ENCODE results near the gene POLG.

Gene POLG

GRCh38 chr15:89370120-89370977, 35.7 kb upstream of the POLG start:
- DNase-seq, result no peak

- no peak for DNase-seq
Measured at GRCh38 chr15:89369341-89369947, 34.8 kb upstream of the POLG start.

GRCh38 chr15:89368566-89369223, 34.1 kb upstream of the POLG start:
- DNase-seq, result no peak

GRCh38 chr15:89367485-89368451, 33.1 kb upstream of the POLG start:
- no peak for DNase-seq

- no peak for DNase-seq
Measured at GRCh38 chr15:89366656-89367393, 32.2 kb upstream of the POLG start.

- no peak for DNase-seq
Measured at GRCh38 chr15:89365462-89366065, 30.9 kb upstream of the POLG start.

GRCh38 chr15:89364741-89365450, 30.3 kb upstream of the POLG start:
- DNase-seq, result no peak

GRCh38 chr15:89364341-89364740, 29.7 kb upstream of the POLG start:
- DNase-seq, result no peak

GRCh38 chr15:89363770-89364169, 29.1 kb upstream of the POLG start:
- no peak for DNase-seq

GRCh38 chr15:89363133-89363532, 28.5 kb upstream of the POLG start:
- no peak for DNase-seq

GRCh38 chr15:89362203-89363101, 27.8 kb upstream of the POLG start:
- DNase-seq, result no peak

- DNase-seq, result peak; percentile 2 to 57 (median 36)
Measured at GRCh38 chr15:89361451-89362202, 27.0 kb upstream of the POLG start.

GRCh38 chr15:89360294-89360971, 25.8 kb upstream of the POLG start:
- DNase-seq, result no peak

- DNase-seq, result no peak
Measured at GRCh38 chr15:89359471-89360293, 25.1 kb upstream of the POLG start.

- DNase-seq, result peak; percentile 62 to 86 (median 71)
Measured at GRCh38 chr15:89358755-89359439, 24.3 kb upstream of the POLG start.

- no peak for DNase-seq
Measured at GRCh38 chr15:89358435-89358754, 23.8 kb upstream of the POLG start.

Data from stimulated activated naive CD4-positive, alpha-beta T cell (primary cell).